Kidney epithelial cell (primary cell): ENCODE measurements around the gene TNFAIP2. TPM values are rescaled to one million over a fixed set of nuclear protein-coding genes. Genes with fewer than 3 reads are reported as not detected.
"Not testable (repeated sequence)": the region's sequence is repeated elsewhere in the genome, so short reads cannot be mapped to it uniquely, and the experiment has no call there.

Source experiments
- DNase-seq: peaks from one replicate; pipeline ENCODE4 v3.0.0-alpha.2; 2010; ENCODE audit warnings: low read depth
- H3K27me3 ChIP-seq: 2 replicates; pipeline ENCODE4 v1.6.0; 2011; ENCODE audit warnings: low read length; ENCODE audit not compliant: control insufficient read depth, insufficient read depth
- H3K36me3 ChIP-seq: 2 replicates; pipeline ENCODE4 v1.5.1; 2011; ENCODE audit warnings: low read length; ENCODE audit not compliant: control insufficient read depth, insufficient read depth
- H3K4me3 ChIP-seq: 2 replicates; pipeline ENCODE4 v1.5.1; 2011; ENCODE audit warnings: low read depth, mild to moderate bottlenecking, control low read depth, low read length
- total RNA-seq: library from RNA; depleted of rRNA; stranded (reverse); fragments of >200 nt; gene quantifications from 2 replicates; pipeline ENCODE4 v1.2.3, GENCODE V29; 2015
- TF ChIP-seq, protein P1 (sequence below): IDR thresholded peaks from 2 replicates; pipeline ENCODE4 v1.5.1; 2011; ENCODE audit warnings: mild to moderate bottlenecking, moderate library complexity, low read length, control low read depth, inconsistent platforms; ENCODE audit not compliant: insufficient read depth, poor library complexity, severe bottlenecking

Gene TNFAIP2
- total RNA-seq, 1 donor from 2014 or later, result 152 TPM

DNA sequence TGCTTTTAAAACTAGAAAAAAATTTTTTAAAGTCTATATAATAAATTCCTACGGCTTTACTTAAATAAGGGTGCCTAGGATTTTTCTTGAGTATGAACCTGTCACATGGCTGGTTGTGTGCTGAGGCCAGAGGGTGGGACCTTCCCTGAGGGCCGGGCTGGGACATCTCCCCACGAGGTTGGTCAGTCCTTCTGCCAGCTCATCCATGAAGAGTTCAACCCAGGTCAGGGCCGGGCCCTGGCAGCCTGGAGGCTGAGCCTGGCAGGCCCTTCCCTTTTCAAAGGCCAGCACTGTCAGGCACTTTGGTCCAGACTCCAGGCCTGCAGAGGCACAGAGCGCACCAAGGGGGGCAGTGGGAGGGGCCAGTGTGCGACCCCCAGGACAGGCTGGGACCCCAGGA, 31.7 kb downstream of the TNFAIP2 start:
- TF ChIP-seq, protein P1, sequence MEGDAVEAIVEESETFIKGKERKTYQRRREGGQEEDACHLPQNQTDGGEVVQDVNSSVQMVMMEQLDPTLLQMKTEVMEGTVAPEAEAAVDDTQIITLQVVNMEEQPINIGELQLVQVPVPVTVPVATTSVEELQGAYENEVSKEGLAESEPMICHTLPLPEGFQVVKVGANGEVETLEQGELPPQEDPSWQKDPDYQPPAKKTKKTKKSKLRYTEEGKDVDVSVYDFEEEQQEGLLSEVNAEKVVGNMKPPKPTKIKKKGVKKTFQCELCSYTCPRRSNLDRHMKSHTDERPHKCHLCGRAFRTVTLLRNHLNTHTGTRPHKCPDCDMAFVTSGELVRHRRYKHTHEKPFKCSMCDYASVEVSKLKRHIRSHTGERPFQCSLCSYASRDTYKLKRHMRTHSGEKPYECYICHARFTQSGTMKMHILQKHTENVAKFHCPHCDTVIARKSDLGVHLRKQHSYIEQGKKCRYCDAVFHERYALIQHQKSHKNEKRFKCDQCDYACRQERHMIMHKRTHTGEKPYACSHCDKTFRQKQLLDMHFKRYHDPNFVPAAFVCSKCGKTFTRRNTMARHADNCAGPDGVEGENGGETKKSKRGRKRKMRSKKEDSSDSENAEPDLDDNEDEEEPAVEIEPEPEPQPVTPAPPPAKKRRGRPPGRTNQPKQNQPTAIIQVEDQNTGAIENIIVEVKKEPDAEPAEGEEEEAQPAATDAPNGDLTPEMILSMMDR, result no peak
- Histone ChIP-seq H3K36me3 (no peaks in the 10 kb centered on the region), H3K27me3 (no peaks in the 10 kb centered on the region), H3K4me3 (no peak overlapping the region)
- no peak for DNase-seq

DNA sequence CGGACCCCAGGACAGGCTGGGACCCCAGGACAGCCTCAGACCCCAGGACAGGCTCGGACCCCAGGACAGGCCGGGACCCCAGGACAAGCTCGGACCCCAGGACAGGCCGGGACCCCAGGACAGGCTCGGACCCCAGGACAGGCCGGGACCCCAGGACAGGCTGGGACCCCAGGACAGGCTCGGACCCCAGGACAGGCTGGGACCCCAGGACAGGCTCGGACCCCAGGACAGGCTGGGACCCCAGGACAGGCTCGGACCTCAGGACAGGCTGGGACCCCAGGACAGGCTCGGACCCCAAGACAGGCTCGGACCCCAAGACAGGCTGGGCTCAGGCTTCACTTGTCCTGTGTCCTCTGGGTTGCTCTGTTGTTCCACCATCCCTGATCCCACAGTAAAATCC, 32.2 kb downstream of the TNFAIP2 start:
- not testable (repeated sequence) for H3K27me3 ChIP-seq, H3K36me3 ChIP-seq

DNA sequence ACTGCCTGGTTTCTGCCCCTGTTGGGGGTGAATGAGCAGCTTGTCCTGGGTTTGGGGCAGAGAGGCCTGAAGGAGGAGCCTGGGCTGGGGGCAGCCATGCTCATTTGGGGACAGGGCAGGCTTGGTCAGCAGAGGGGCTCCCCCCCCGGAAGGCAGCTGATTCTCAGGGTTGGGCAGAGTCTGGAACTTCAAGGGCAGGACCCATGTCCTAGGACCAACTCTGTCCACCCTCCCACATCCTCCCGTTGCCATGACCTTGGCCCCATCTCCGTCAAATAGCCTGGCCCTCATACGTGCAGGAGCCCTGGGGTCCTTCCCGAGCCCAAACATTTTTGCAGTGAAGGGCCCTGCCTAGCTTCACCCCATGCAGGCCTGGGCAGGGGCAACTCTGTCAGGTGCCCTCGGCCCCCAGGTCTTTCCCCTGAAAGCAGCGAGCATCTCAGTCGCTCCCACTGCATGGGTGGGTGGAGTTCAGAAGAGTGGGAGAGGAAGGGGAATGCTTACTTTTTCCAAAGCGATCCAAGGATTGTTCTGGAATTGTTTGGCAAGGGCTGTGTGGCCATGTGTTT, 32.6 kb downstream of the TNFAIP2 start:
- TF ChIP-seq, protein P1, result no peak
- no peaks in the 10 kb centered on the region for H3K36me3 ChIP-seq
- no peaks in the 10 kb centered on the region for H3K27me3 ChIP-seq
- no peak overlapping the region for H3K4me3 ChIP-seq
- no peak for DNase-seq

More for the DNA sequence above, 32.2 kb downstream of the TNFAIP2 start:
- not testable (repeated sequence) for H3K4me3 ChIP-seq, DNase-seq

DNA sequence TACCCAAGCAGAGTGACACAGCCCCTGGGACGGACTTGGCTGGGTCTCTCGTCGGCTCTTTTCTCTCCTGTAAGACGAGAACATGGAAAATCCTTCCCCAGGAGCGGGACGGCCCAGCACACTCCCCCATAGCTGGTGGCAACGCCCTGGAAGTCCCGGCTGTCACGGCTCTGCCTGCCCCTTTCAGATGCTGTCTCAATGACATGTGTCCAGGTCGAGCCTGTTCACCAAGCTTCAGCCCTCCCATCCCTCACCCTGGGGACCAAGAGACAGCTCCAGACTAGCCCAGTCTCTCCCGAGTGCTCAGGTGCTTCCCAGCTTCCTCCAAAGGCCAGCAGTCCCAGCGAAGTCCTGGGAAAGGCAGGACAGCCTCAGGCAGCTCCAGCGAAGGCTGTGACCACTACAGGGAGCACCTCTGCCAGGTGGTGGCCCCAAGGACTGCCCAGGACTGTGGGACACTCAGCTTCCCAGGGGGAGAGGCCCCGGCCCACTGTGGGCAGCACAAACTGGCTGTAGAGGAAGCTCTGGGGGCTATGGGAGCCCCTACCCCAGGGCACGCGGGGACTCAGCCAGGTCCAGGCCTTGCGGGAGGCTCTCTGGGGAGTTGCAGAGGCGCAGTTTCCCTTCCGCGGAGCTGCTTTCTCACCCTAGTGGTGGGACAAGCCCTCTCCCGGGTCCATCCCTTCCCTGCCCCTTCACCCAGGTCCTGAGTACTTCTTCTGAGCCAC, 33.6 kb downstream of the TNFAIP2 start:
- Histone ChIP-seq H3K36me3 (no peaks in the 10 kb centered on the region), H3K27me3 (no peaks in the 10 kb centered on the region), H3K4me3 (no peak overlapping the region)
- DNase-seq, result no peak
- TF ChIP-seq, protein P1, result no peak

DNA sequence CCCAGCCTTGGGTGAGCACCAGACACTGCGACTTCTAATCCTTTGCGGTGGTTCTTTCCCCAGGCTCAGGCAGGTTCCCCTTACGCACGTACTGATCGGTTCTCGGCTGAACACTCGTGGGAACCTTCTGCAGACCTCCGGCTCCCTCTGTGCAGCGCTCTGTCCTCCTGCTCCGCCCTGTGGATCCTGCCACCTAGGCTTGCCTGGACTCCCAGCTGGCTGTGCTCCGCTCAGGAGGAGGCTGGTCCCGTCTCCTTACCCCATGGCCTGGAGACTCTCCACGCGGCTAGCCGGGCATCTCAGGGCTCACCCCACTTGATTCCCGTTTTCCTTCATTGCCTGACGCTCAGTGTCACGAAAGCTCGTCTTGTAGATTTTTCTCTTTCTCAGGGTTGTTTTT, 34.7 kb downstream of the TNFAIP2 start:
- Histone ChIP-seq H3K4me3 (no peak overlapping the region), H3K27me3 (no peaks in the 10 kb centered on the region), H3K36me3 (no peaks in the 10 kb centered on the region)
- no peak for DNase-seq
- TF ChIP-seq, protein P1, result no peak

DNA sequence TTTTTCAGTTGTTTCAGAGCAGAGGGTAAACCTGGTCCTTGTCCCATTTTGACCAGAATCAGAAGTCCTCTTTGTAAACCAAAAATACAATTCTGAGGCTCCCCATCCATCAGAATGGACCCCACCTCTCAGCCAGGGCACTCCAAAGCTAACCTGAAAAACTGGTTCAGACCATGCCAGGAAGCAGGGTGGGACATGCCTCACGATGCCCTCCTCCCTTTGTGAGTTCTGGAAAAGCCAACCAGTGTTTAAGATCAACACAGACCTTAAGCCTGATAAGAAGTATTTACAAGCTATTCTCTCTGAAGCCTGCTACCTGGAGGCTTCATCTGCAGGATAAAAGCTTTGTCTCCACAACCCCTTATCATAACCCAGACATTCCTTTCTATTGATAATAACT, 35.4 kb downstream of the TNFAIP2 start:
- Histone ChIP-seq H3K4me3 (no peak overlapping the region), H3K27me3 (peaks cover under 1% of the 10 kb centered on the region), H3K36me3 (no peaks in the 10 kb centered on the region)
- DNase-seq, result no peak
- TF ChIP-seq, protein P1, result no peak
